Glomerular visceral epithelial cell (primary cell): ENCODE measurements around the gene CD226.
A peak's percentile ranks its signal among the peaks of the same experiment; 100 is the strongest.

ENCODE experiments used
- DNase-seq: peaks from one replicate; pipeline ENCODE4 v3.0.0-alpha.2; 2016; ENCODE audit errors: extremely low spot score

The CD226 gene

DNA sequence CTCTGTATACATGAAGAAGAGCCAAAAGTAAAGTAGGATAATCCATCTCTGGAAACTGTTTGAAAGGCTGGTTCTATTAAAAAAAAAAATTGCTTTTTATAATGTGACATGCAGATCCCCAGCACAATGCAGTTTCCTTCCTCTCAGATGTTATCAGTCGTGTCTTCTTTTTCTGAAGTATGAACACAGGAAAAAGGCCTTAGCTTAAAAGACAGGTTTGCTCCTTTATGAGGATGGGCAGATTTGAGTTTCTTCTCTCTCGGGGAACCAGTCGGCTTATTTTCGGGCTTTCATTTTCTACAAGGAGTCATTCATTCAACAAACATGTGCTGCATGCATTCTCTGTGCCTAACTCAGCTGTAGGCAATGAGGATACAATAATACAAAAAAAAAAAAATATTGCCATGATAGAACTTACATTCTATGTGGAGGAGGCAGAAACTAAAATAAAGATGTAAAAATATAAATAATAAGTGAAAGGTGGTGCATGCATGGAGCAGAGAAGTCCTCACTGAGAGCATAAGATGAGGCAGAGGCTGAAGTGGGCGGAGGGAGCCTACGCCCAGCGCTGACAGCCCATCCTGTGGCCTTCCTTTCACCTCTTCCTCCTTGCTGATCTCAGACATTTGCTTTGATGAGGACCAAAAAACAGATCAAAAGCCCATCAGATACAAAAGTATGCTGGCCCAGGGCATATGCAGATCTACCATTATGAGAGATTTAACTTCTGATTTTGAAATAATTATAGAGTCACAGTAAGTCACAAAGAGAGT, at the start of gene CD226:
CD226 (minus strand) TSS at position 513 of the 773 bp plus-strand sequence; CDS start at position 46, 467 bp downstream.
- DNase-seq = no peak

- no peak for DNase-seq
Measured at GRCh38 chr18:69996951-69997798, 49.5 kb upstream of the CD226 start.

GRCh38 chr18:69996417-69996816, 48.7 kb upstream of the CD226 start:
- no peak for DNase-seq

- no peak for DNase-seq
Measured at GRCh38 chr18:69995774-69996173, 48.1 kb upstream of the CD226 start.

- DNase-seq = peak; percentile 50
Measured at GRCh38 chr18:69992776-69993175, 45.1 kb upstream of the CD226 start.

DNA sequence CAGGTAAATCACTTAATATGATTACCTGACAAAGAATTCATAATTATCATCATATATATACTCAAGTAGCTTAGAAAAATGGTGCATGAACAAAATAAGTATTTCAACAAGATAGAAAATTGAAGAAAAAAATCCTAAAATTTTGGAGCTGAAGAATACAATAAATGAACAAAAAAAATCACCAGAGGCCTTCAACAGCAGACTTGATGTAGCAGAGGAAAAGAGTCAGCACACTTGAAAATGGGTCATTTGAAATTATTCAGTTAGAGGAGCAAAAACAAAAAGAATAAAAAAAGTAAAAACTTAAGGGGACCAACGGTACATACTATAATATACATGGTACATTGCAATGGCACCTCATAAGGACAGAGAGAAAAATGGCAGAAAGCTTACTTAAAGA, 40.2 kb upstream of the CD226 start:
- DNase-seq = no peak

DNA sequence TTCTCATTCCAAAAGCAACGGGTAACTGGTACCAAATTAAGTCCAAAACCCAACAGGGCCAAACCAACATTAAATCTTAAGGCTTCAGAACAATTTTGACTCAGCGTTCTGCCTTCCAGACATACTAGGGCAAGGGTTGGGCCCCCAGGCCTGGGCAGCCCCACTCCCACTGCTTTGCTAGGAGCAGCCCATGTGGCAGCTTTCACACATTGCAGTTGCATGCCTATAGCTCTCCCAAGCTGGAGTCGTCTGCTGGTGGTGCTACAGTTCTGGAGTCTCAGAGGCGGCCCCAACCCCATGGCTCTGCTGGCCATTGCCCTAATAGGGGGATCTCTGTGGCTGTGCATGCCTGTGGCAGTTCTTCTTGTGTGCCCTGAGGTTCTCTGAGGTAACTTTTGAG, 37.6 kb upstream of the CD226 start:
- no peak for DNase-seq

GRCh38 chr18:69982417-69982816, 34.7 kb upstream of the CD226 start:
- no peak for DNase-seq

DNA sequence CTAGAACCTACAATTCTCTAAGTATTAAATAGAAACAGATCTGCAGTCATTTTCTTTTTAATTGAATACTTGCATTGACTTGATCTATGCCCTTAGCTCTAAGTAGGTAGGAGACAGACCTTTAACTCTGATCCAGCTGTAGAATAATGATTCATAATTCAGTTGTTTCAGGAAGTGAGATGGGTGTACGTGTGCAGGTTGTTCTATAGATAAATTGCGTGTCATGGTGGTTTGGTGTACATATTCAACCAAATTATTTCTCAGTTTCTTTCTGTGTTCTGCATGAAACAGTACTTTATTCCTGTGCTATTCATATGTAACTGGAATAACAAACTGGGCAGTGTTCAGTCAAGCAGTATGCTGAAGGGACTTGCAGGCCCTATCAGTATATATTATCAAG, 34.3 kb upstream of the CD226 start:
- DNase-seq = no peak

GRCh38 chr18:69980982-69981804, 33.5 kb upstream of the CD226 start:
- no peak for DNase-seq

- DNase-seq = no peak
Measured at GRCh38 chr18:69980509-69980908, 32.8 kb upstream of the CD226 start.

DNA sequence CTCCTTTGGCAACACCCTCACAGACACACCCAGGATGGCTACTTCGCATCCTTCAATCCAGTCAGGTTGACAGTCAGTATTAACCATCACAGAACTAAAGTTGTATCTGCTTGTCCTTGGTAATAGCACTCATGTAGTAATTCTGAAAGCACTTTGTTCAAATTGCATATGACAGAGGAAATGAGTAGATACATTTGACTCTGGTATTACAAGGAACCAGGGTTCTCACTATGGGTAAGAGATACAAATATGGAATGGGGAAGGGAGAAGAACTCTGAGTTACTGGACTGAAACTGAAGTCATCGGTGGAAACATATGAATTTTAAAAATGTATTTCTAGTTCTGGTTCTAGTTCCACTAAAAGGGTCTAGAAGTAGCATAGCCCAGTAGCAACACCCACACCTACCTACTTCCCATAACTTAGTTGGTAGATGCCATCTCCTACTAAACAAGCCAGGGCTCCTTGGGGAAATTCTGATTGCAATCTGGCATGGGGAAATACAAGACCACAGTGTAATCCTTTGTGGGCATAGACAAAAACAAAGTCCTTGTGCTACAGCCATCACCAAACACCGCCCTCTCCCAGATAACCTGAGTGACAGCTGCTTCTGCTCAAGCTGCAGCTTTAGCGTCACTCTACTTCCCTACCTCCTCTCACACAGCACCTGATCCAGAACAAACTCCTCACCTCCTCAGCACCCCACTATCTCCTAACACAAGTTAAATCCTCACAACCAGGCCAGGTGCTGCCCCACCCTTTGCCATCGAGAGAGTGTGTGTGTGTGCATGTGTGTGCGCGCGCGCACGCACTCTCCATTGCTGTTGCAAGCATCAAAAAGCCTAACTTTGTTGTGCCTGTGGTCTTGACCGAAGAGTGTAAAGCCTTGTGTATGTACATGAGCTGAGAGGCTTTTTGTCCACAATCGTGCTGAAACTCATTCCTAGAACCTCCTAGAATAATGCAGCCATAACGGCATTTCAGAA, 31.4 kb upstream of the CD226 start:
- DNase-seq = no peak

DNA sequence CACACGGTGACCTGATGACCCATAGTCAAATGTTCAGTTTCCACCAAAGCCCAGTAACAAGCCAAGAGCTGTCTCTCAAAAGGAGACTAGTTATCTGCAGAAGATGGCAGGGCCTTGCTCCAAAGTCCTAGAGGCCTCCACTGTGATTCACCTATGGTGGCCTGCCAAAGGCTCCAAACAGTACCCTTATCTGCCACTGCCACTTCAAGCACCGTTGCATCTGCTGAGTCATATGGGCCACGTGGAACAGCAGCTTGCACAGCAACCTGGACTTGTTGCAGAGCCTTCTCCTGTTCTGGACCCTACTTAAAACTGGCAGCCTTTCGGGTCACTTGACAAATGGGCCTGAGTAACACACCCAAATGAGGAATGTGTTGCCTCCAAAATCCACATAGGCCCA, 27.6 kb upstream of the CD226 start:
- peak; percentile 15 for DNase-seq

DNA sequence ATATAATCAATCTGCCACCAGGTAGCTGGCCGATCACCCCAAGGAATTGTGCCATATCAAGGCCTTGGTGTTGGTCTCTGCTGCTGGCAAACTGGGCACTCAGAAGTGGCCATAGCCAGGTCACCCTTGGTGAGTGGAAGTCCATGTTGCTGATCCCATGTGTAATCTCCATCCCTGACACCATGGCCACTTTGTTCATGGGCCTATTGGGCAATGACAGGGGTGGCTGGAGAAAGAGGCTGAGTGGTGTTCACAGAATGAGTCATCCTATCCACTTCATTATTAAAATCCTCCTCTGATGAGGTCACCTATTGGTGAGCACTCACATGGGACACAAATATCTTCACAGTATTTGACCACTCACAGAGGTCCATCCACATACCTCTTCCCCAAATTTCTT, 26.7 kb upstream of the CD226 start:
- peak; percentile 41 for DNase-seq

DNA sequence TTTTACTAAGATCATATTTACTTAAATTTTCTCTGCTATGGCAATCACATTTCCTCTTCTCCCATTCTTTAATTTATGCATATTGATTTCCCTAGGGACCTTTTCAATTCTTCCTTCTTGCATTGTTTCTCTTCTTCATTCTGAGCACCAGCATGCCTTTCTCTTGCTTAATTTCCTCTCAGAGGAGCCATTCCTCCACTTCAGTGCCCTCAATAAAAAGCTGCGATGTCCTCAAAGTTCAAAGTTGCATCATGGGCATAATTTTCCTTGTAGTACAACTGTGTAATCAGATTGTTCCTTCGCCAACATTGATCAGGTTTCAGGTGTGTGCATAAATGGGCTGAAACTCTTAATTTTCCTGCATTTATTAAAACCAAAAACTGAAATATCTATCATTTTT, 21.8 kb upstream of the CD226 start:
- no peak for DNase-seq

- DNase-seq = no peak
Measured at GRCh38 chr18:69968039-69968438, 20.4 kb upstream of the CD226 start.

- DNase-seq = no peak
Measured at GRCh38 chr18:69963196-69963595, 15.5 kb upstream of the CD226 start.

GRCh38 chr18:69961718-69962117, 14.0 kb upstream of the CD226 start:
- no peak for DNase-seq

- DNase-seq = no peak
Measured at GRCh38 chr18:69958422-69958821, 10.7 kb upstream of the CD226 start.

- DNase-seq = no peak
Measured at GRCh38 chr18:69957747-69958146, 10.1 kb upstream of the CD226 start.
